ENCODE data around the gene SLC30A7. TPM values are rescaled to one million over a fixed set of nuclear protein-coding genes. Genes with fewer than 3 reads are reported as not detected.

The SLC30A7 gene
- total RNA-seq, 1 experiment from 2014 or later: 20.7 TPM

DNA sequence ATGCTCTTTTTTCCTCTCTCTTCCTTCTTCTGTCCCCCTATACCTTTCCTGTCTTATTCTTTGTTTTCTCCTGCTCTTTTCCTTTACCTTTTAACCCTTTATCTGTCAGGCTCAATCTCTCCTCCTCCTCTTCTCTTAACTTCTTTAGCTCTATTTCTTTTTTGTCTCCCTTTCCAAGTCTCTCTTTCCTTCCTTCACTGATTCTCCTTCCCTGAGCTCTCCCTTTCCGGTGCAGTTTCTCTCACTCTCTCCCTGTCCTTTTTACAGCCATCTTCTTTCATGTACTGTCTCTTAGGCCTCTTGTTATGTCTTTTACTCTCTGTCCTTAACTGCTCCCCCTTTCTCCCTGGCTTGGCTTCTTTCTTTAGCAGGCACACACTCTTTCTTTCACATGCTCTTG lies 12.0 kb downstream of the SLC30A7 start (continued):
- no peak for TF ChIP-seq GRHL2 (CRISPR knock-in tag; IDR thresholded peaks at IDR 0.05; ENCODE audit: insufficient replicate concordance, severe bottlenecking)
- TF ChIP-seq, protein P1, sequence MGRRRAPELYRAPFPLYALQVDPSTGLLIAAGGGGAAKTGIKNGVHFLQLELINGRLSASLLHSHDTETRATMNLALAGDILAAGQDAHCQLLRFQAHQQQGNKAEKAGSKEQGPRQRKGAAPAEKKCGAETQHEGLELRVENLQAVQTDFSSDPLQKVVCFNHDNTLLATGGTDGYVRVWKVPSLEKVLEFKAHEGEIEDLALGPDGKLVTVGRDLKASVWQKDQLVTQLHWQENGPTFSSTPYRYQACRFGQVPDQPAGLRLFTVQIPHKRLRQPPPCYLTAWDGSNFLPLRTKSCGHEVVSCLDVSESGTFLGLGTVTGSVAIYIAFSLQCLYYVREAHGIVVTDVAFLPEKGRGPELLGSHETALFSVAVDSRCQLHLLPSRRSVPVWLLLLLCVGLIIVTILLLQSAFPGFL (CRISPR knock-in tag; IDR thresholded peaks at IDR 0.05; ENCODE audit: borderline replicate concordance): no peak
- no peak for TF ChIP-seq HMGA2 (CRISPR knock-in tag; IDR thresholded peaks at IDR 0.05)
- no peak for TF ChIP-seq EMX1 (CRISPR knock-in tag; IDR thresholded peaks at IDR 0.05)
- TF ChIP-seq SMAD4 (CRISPR knock-in tag; IDR thresholded peaks at IDR 0.05): no peak
- TF ChIP-seq RORB (CRISPR knock-in tag; IDR thresholded peaks at IDR 0.05): no peak
- TF ChIP-seq ELF4 (CRISPR knock-in tag; IDR thresholded peaks at IDR 0.05; ENCODE audit: low read depth): no peak
- TF ChIP-seq, protein P2, sequence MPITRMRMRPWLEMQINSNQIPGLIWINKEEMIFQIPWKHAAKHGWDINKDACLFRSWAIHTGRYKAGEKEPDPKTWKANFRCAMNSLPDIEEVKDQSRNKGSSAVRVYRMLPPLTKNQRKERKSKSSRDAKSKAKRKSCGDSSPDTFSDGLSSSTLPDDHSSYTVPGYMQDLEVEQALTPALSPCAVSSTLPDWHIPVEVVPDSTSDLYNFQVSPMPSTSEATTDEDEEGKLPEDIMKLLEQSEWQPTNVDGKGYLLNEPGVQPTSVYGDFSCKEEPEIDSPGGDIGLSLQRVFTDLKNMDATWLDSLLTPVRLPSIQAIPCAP (CRISPR knock-in tag; IDR thresholded peaks at IDR 0.05): no peak
- TF ChIP-seq, protein P3, sequence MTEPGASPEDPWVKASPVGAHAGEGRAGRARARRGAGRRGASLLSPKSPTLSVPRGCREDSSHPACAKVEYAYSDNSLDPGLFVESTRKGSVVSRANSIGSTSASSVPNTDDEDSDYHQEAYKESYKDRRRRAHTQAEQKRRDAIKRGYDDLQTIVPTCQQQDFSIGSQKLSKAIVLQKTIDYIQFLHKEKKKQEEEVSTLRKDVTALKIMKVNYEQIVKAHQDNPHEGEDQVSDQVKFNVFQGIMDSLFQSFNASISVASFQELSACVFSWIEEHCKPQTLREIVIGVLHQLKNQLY (CRISPR knock-in tag; IDR thresholded peaks at IDR 0.05): no peak
- TF ChIP-seq, protein P4, sequence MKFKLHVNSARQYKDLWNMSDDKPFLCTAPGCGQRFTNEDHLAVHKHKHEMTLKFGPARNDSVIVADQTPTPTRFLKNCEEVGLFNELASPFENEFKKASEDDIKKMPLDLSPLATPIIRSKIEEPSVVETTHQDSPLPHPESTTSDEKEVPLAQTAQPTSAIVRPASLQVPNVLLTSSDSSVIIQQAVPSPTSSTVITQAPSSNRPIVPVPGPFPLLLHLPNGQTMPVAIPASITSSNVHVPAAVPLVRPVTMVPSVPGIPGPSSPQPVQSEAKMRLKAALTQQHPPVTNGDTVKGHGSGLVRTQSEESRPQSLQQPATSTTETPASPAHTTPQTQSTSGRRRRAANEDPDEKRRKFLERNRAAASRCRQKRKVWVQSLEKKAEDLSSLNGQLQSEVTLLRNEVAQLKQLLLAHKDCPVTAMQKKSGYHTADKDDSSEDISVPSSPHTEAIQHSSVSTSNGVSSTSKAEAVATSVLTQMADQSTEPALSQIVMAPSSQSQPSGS (CRISPR knock-in tag; IDR thresholded peaks at IDR 0.05; ENCODE audit: borderline replicate concordance, low read depth): no peak
- TF ChIP-seq ZBTB21 (CRISPR knock-in tag; IDR thresholded peaks at IDR 0.05; ENCODE audit: borderline replicate concordance): no peak
- TF ChIP-seq ZNF121 (CRISPR knock-in tag; IDR thresholded peaks at IDR 0.05): no peak

DNA sequence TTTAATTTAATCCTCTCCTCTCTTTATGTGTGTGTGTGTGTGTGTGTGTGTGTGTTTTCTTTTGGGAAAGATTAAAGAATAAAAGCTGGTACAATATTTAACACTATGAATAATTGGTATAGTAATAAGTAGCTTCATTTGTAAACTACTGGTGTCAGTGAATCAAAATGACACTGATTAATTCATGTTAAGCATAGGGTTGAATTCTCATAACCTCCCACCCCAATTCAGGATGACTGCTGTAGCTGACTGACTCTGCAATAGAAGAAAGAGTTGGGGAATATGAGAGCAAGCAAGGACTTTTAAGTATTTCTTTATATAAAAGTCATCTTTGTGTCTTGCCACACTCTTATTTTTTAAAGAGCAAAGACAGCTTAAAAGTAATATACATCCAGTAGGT lies 13.1 kb downstream of the SLC30A7 start:
- Mint-ChIP-seq H3K9me3 (peaks cover 5% of the 10 kb centered on the region; the same call in 1 of the 2 replicates), H3K4me1 (no peaks in the 10 kb centered on the region), H3K36me3 (peaks cover 55% of the 10 kb centered on the region), H3K27me3 (ENCODE audit: low read depth) (no peaks in the 10 kb centered on the region), H3K27ac (no peak overlapping the region), H3K4me3 (no peak overlapping the region)
- ChIA-PET POLR2A (no interaction called here), CTCF (no interaction called here)
- TF ChIP-seq RELA (CRISPR knock-in tag; IDR thresholded peaks at IDR 0.05; ENCODE audit: borderline replicate concordance) (no peak), ESRRA (CRISPR knock-in tag; IDR thresholded peaks at IDR 0.05; ENCODE audit: borderline replicate concordance) (no peak), ZNF232 (CRISPR knock-in tag; IDR thresholded peaks at IDR 0.05) (no peak), ZNF138 (CRISPR knock-in tag; conservative IDR thresholded peaks at IDR 0.05) (no peak), FOXP1 (CRISPR knock-in tag; IDR thresholded peaks at IDR 0.05; ENCODE audit: borderline replicate concordance) (no peak), PRRX2 (CRISPR knock-in tag; IDR thresholded peaks at IDR 0.05) (no peak), NR1H2 (CRISPR knock-in tag; IDR thresholded peaks at IDR 0.05) (no peak), CREB1 (CRISPR knock-in tag; IDR thresholded peaks at IDR 0.05) (no peak)
- TF ChIP-seq, protein P5, sequence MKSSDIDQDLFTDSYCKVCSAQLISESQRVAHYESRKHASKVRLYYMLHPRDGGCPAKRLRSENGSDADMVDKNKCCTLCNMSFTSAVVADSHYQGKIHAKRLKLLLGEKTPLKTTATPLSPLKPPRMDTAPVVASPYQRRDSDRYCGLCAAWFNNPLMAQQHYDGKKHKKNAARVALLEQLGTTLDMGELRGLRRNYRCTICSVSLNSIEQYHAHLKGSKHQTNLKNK (CRISPR knock-in tag; IDR thresholded peaks at IDR 0.05): no peak
- TF ChIP-seq, protein P6, sequence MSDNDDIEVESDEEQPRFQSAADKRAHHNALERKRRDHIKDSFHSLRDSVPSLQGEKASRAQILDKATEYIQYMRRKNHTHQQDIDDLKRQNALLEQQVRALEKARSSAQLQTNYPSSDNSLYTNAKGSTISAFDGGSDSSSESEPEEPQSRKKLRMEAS (CRISPR knock-in tag; IDR thresholded peaks at IDR 0.05): no peak
- TF ChIP-seq, protein P7, sequence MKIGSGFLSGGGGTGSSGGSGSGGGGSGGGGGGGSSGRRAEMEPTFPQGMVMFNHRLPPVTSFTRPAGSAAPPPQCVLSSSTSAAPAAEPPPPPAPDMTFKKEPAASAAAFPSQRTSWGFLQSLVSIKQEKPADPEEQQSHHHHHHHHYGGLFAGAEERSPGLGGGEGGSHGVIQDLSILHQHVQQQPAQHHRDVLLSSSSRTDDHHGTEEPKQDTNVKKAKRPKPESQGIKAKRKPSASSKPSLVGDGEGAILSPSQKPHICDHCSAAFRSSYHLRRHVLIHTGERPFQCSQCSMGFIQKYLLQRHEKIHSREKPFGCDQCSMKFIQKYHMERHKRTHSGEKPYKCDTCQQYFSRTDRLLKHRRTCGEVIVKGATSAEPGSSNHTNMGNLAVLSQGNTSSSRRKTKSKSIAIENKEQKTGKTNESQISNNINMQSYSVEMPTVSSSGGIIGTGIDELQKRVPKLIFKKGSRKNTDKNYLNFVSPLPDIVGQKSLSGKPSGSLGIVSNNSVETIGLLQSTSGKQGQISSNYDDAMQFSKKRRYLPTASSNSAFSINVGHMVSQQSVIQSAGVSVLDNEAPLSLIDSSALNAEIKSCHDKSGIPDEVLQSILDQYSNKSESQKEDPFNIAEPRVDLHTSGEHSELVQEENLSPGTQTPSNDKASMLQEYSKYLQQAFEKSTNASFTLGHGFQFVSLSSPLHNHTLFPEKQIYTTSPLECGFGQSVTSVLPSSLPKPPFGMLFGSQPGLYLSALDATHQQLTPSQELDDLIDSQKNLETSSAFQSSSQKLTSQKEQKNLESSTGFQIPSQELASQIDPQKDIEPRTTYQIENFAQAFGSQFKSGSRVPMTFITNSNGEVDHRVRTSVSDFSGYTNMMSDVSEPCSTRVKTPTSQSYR (CRISPR knock-in tag; IDR thresholded peaks at IDR 0.05): no peak
- TF ChIP-seq, protein P8, sequence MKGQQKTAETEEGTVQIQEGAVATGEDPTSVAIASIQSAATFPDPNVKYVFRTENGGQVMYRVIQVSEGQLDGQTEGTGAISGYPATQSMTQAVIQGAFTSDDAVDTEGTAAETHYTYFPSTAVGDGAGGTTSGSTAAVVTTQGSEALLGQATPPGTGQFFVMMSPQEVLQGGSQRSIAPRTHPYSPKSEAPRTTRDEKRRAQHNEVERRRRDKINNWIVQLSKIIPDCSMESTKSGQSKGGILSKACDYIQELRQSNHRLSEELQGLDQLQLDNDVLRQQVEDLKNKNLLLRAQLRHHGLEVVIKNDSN (CRISPR knock-in tag; IDR thresholded peaks at IDR 0.05): no peak
- TF ChIP-seq, protein P9, sequence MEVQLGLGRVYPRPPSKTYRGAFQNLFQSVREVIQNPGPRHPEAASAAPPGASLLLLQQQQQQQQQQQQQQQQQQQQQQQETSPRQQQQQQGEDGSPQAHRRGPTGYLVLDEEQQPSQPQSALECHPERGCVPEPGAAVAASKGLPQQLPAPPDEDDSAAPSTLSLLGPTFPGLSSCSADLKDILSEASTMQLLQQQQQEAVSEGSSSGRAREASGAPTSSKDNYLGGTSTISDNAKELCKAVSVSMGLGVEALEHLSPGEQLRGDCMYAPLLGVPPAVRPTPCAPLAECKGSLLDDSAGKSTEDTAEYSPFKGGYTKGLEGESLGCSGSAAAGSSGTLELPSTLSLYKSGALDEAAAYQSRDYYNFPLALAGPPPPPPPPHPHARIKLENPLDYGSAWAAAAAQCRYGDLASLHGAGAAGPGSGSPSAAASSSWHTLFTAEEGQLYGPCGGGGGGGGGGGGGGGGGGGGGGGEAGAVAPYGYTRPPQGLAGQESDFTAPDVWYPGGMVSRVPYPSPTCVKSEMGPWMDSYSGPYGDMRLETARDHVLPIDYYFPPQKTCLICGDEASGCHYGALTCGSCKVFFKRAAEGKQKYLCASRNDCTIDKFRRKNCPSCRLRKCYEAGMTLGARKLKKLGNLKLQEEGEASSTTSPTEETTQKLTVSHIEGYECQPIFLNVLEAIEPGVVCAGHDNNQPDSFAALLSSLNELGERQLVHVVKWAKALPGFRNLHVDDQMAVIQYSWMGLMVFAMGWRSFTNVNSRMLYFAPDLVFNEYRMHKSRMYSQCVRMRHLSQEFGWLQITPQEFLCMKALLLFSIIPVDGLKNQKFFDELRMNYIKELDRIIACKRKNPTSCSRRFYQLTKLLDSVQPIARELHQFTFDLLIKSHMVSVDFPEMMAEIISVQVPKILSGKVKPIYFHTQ (CRISPR knock-in tag; IDR thresholded peaks at IDR 0.05): no peak
- no peak for DNase-seq (ENCODE audit: low spot score)
- no peak for ATAC-seq
